Stimulated activated CD8-positive, alpha-beta memory T cell treated with anti-CD3 and anti-CD28 coated beads, Interleukin-15, amount 100 ng/mL, for 4 hours (primary cell): ENCODE measurements around the gene OPN1LW.
"Not testable (repeated sequence)": the region's sequence is repeated elsewhere in the genome, so short reads cannot be mapped to it uniquely, and the experiment has no call there.

Experiments
- DNase-seq, 2 donors: peaks; one replicate each; pipeline ENCODE4 v3.0.0-alpha.2; 2020; ENCODE audit warnings: low read depth in 2 of 2

Gene OPN1LW

GRCh38 chrX:154144010-154144409 lies at the start of gene OPN1LW:
OPN1LW (plus strand) TSS chrX:154144243; CDS start chrX:154144284, 41 bp downstream.
- not testable (repeated sequence) for DNase-seq

- no peak for DNase-seq
Measured at GRCh38 chrX:154094833-154095232, 49.2 kb upstream of the OPN1LW start.

GRCh38 chrX:154096140-154097002 lies 47.7 kb upstream of the OPN1LW start:
- no peak for DNase-seq

- peak; percentile 27 to 48 for DNase-seq
Measured at GRCh38 chrX:154097003-154097588, 46.9 kb upstream of the OPN1LW start.

- DNase-seq, result peak; percentile 68 to 73
Measured at GRCh38 chrX:154097589-154098541, 46.2 kb upstream of the OPN1LW start, which contains the start of gene MECP2. MECP2 (minus strand) TSS chrX:154097717.

DNA sequence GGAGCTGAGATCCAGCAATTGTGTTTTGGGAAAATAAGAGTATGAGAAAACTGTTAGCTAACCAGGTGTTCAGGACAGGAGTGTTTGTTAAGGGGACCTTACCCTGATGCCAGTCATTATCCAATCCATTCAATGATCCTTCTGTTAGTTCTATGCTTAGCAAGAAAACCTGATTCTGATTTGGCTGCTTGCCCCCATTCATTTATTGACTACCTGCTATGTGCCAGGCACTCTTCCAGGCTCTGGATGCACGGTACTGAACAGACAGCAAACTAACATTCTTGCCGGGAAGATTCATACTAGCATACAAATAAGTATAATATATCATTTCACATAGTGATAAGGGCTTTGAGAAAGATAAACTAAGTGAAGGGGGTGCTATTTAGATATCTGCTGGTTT lies 45.5 kb upstream of the OPN1LW start:
- DNase-seq, result no peak

DNA sequence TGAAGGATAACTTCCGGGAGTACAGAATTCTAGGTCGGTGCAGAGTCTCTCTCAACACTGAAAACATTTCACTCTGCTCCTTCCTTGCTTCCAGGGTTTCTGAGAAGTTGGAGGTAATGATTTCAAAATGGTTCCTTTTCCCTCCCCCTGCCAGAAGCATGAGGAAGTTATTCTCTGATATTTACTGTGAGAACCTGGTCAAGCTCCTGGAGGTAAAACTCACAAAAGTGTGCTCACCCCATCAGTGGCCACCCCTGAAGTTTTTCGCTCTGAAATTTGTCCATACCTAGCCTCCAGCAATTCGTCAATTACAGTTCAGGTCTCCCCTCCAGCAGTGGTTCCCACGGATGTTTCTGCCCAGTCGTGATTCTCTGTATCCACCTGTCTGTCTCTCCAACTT lies 30.3 kb upstream of the OPN1LW start:
- no peak for DNase-seq

DNA sequence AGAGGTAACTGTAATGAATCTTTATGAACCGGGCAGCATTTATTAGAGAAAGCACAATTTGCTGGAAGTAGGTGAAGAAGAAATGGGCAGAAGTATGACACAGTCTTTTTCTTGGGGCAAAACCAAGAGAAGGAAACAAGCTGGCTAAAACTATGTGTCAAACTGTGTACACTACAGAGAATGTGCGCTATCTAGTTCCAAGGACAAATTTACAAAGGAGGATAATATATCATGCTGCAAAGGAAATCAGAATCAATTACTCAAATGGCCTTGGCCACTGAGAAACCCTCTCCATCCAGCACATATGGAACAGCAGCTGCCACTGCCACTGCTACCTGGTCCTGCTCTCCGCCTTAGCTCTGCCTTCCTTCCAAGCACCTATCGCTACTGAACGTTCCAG lies 29.4 kb upstream of the OPN1LW start:
- no peak for DNase-seq

GRCh38 chrX:154115071-154115470 lies 29.0 kb upstream of the OPN1LW start:
- DNase-seq, result no peak

DNA sequence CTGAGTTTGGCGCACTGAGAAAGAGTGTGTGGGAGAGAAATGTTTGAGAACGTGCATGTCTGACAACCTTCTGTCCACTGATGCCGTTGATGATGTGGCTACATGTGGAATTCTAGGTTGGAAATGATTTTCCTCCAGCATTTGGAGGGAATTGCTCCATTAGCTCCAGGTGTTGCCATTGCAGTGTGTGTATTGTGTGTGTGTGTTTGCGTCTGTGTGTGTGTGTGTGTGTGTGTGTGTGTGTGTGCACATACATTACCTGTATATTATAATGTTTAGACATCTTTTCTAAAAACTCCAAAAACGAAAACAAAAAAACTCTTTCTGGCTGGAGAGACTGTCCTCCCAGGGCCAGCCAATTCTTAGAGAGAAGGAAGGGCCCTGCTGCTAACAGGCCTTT lies 28.3 kb upstream of the OPN1LW start:
- no peak for DNase-seq

- DNase-seq, result no peak
Measured at GRCh38 chrX:154116426-154117211, 27.4 kb upstream of the OPN1LW start.

DNA sequence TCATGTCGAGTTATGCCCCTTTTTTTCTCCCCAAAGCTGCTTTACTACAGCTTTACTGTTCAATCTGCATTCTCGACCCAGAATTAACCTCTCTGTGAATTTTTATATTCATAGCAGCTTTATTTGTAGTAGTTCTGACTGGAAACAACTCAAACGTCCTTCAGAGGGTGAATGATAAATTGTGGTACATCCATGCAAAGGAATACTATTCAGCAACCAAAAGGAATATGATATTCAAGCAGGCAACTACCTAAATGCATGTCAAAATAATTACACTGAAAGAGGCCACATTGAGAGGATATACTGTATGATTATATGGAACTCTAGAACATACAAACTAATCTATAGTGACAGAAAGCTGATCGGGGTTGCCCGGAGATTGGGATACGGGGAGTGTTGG lies 26.5 kb upstream of the OPN1LW start:
- DNase-seq, result no peak

DNA sequence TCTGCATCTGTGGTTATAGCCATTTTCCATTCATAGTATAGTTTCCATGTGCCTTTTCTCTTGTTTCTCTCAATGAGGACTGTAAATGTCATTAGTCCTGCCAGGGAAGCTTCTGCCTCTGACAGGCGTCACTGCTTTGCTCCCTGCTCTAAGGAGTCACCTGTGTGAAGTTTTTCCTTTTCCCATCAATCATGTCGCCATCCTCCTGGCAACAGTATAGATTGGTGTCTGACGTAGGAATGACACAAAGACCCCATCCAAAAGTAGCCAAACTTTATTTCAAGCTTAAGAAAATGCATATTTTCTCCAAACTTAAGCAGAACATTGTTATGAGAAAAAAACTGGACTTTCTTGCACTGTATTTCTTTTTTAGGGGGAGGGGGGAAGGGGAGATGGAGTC lies 23.5 kb upstream of the OPN1LW start:
- DNase-seq, result no peak

DNA sequence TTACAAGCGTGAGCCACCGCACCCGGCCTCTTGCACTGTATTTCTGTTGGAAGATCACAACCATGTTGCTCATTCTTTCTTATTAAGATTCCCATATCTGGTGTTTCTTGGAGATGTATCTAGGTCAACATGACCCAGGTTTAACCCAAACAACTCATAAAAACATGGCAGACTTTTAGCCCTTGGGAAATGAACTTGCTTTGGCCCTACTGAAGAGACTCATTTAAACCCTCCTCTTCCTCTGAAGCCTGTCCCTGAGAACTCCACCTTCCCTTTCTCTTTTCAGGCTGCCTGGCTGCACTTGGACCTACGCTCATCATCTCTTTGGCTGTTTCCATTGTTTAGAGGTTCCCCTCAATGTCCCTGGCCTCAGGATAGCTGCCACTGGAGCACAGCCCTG lies 22.8 kb upstream of the OPN1LW start:
- DNase-seq, result no peak

DNA sequence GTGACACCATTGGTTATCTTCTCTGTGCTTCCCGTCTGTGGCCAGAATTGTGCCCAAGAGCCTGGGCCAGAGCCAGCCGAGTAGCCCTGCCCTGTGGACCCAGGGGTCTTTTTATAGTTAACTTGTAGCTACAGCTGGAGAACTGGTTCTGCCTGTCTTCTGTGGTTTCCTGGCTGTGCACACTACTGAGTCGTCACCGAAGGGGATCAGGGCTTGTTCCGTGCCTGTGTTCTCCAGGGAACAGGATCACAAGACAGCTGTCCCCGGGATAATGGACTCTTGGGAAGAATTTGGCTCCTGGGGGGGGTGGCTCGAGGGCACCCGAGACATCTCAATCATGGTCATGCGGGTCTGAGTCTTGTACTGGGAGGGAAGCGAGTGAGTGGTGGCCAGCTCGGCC lies 22.1 kb upstream of the OPN1LW start:
- no peak for DNase-seq

DNA sequence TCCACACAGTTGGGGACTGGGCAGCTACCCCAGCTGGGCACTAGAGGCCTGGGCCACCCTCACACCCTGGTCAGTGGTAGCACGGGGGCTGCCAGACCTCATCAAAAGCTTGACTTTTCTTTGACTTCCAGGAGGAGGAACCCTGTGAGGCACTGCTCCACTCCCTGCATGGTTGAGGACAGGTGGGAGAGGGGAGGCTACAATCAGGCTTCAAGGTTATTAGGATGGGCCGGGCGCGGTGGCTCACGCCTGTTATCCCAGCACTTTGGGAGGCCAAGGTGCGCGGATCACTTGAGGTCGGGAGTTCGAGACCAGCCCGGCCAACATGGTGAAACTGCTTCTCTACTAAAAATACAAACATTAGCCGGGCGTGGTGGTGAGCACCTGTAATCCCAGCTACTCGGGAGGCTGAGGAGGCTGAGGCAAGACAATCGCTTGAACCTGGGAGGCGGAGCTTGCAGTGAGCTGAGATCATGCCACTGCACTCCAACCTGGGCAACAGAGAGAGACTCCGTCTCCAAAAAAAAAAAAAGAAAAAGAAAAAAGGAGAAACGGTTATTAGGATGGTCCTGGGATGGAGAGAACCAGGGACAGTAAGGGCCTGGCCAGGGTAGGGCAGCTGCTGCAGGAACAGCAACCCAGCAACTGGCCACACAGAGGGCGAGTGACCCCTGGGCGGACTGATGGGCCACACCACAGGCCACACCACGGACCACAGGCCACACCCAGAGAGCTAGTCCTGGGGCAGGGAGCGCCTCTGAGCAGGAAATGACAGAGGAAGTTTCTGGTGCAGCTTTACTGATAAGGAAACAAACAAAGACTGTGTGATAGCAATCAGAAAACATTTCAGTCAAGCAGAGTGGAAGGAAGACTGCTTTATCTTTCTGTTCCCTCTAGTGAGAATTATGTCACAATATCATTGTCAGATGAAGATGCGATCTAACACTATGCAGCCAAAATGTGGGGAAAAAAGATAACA lies 20.5 kb upstream of the OPN1LW start:
- peak in 1 of 2 donors; percentile 16 for DNase-seq

GRCh38 chrX:154125391-154126040 lies 18.5 kb upstream of the OPN1LW start:
- no peak for DNase-seq

- no peak for DNase-seq
Measured at GRCh38 chrX:154126101-154126500, 17.9 kb upstream of the OPN1LW start.

GRCh38 chrX:154131955-154132354 lies 12.1 kb upstream of the OPN1LW start:
- DNase-seq, result no peak

DNA sequence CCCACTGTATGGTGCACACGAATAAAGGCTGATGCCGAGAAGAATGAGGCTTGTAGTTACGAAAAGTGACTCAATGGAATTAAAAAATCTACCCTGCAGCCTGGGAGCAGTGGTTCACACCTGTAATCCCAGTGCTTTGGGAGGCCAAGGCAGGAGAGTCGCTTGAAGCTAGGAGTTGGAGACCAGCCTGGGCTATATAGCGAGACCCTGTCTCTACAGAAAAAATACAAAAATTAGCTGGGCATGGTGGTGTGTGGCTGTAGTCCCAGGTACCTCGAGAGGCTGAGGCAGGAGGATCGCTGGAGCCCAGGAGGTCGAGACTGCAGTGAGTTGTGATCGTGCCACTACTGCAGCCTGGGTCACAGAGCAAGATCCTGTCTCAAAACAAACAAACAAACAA lies 11.7 kb upstream of the OPN1LW start:
- no peak for DNase-seq
